ENCODE measurements around the gene ZC3H10. TPM values are rescaled to one million over a fixed set of nuclear protein-coding genes. Genes with fewer than 3 reads are reported as not detected.

The ZC3H10 gene
- total and polyA plus RNA-seq, 4 donors, result 1.8 to 9.6 (median 6.0) TPM

DNA sequence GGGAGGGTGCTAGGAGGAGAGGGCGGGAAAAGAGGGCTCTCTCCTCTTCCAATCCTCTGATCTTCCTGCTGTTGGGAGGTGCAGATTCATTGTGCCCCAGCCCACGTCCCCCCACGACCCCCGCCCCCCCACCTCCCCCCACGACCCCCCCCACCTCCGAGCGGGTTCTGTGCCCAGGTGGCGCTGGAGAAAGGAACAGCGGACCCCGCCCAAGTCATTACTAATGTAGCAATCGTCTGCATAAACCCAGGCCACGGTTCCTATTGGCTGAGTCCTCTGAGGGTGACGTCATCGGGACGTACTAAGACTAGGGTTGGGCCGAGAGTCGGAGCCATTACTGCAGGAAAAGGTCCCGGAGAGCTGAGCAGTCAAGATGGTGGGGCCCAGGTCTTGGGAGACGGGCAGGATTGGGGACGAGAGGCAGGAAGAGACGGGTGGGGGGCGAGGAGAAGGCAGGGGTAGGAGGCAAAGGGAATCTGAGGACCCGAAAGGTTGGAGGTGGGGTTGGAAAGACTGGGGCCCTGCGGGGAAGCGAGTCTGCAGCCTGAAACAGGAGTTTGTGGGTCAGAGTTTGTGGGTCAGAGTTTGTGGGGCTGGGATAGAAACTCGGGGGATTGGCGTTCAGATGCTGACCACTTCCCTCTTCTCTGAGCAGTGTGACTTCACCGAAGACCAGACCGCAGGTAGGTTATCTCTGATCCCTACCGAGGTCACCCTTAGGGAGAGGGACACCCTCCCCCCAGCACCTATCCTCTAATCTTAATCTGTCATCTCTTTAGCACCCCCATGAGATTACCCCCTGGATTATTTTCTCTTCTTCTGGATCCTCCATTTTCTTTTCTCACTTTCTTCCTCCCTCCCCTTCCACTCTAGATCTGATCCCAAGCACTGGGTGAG, 40.2 kb downstream of the ZC3H10 start, which contains the start of gene MYL6:
TSS of gene MYL6 (plus strand) at position 331 of the 897 bp plus-strand sequence. CDS start at position 374, 43 bp downstream.
- WGBS, 2 donors, result 0% methylated on average over 28 to 30 of the region's 30 CpGs
- Histone ChIP-seq H3K27me3 (ENCODE audit: control insufficient read depth in 1 of 2, insufficient read depth in 2 of 2, low read length in 1 of 2) (no peaks in the 10 kb centered on the region), H3K9me3 (ENCODE audit: control insufficient read depth, low read length) (no peaks in the 10 kb centered on the region), H3K4me1 (ENCODE audit: control insufficient read depth in 1 of 2, insufficient read depth in 2 of 2, low read length in 2 of 2) (no peaks in the 10 kb centered on the region), H3K4me3 (ENCODE audit: low read length in 2 of 2) (peak within 1 kb of the TSS; percentile 78 to 96), H3K27ac (ENCODE audit: low read depth in 1 of 2, low read length in 2 of 2) (peak within 1 kb of the TSS; percentile 62 to 82), H3K36me3 (ENCODE audit: control insufficient read depth in 1 of 2, insufficient read depth in 2 of 2, low read length in 1 of 2) (peaks cover 0 to 17% of the 10 kb centered on the region in 2 donors)
- peak; percentile 95 to 97 for DNase-seq
- intact Hi-C loops (cut with DNase I), result loop anchor here in 1 of 2 donors (5.0 kb wide), 1 partner anchor 41 kb away; the partner anchor contains the start of genes RPL41 and ZC3H10
- peak; percentile 95 for ATAC-seq (ENCODE audit: low FRiP score)

DNA sequence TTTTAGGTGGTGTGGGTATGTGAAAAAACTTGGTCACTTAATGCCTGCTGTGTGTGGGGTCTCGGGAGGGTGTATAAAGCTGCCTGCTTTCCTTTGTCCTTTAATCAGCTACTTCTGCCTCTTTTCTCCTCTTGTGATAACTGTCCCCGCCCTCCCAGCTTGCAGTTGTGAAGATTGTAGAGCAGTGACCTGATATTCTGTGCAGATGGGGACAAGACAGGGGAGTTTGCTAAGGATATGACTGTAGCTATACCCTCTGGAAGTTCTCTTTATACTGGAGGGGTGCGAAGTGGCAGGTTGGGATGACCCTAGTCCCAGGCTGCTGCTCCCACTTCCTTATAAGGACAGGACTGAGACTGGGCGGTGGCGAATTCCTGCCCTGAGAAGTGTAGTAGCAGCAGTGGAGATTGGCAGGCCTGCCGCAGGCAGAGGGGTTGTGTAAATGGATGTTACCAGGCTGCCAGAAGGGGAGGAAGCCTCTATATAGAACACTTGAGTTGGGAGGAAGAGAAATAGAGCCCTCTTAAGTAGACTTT, 40.9 kb downstream of the ZC3H10 start:
- intact Hi-C loops (cut with DNase I), result loop anchor here in 1 of 2 donors (5.0 kb wide), 1 partner anchor 42 kb away; the partner anchor contains the start of genes RPL41 and ZC3H10
- H3K27ac ChIP-seq (ENCODE audit: low read depth in 1 of 2, low read length in 2 of 2), result peak overlapping the region; percentile 62 to 82
- peak overlapping the region; percentile 76 to 96 for H3K4me3 ChIP-seq (ENCODE audit: low read length in 2 of 2)
- WGBS, 2 donors, result 0% methylated on average over 6 of the region's 6 CpGs
- DNase-seq, result peak; percentile 88 to 93
- H3K27me3 ChIP-seq (ENCODE audit: control insufficient read depth in 1 of 2, insufficient read depth in 2 of 2, low read length in 1 of 2), result no peaks in the 10 kb centered on the region
- ATAC-seq (ENCODE audit: low FRiP score), result peak; percentile 75
- H3K4me1 ChIP-seq (ENCODE audit: control insufficient read depth in 1 of 2, insufficient read depth in 2 of 2, low read length in 2 of 2), result no peaks in the 10 kb centered on the region
- H3K9me3 ChIP-seq (ENCODE audit: control insufficient read depth, low read length), result no peaks in the 10 kb centered on the region
- peaks cover 0 to 17% of the 10 kb centered on the region in 2 donors for H3K36me3 ChIP-seq (ENCODE audit: control insufficient read depth in 1 of 2, insufficient read depth in 2 of 2, low read length in 1 of 2)

DNA sequence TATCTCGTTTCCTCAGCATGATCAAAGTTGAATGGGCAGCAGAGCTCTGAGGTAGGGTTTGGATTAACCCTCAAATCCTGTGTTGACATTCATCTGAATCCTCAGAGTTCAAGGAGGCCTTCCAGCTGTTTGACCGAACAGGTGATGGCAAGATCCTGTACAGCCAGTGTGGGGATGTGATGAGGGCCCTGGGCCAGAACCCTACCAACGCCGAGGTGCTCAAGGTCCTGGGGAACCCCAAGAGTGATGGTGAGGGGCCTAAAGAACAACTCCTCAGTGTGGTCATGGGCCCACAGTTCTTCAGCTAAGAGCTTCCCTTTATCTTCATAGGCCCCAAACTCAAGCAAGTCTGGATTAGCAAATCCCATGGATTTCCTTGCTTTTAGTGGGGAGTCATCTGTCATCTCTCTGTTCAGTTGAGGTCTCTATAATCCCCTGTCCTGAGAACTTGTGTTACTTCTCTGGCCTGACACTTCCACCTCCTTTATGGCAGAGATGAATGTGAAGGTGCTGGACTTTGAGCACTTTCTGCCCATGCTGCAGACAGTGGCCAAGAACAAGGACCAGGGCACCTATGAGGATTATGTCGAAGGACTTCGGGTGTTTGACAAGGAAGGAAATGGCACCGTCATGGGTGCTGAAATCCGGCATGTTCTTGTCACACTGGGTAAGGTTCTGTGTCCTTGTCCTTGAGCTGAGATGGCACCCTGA, 41.6 kb downstream of the ZC3H10 start:
- Histone ChIP-seq H3K4me1 (ENCODE audit: control insufficient read depth in 1 of 2, insufficient read depth in 2 of 2, low read length in 2 of 2) (no peaks in the 10 kb centered on the region), H3K4me3 (ENCODE audit: low read length in 2 of 2) (peak overlapping the region; percentile 76 to 96), H3K27me3 (ENCODE audit: control insufficient read depth in 1 of 2, insufficient read depth in 2 of 2, low read length in 1 of 2) (no peaks in the 10 kb centered on the region), H3K36me3 (ENCODE audit: control insufficient read depth in 1 of 2, insufficient read depth in 2 of 2, low read length in 1 of 2) (peaks cover 0 to 19% of the 10 kb centered on the region in 2 donors), H3K27ac (ENCODE audit: low read depth in 1 of 2, low read length in 2 of 2) (peak overlapping the region; percentile 1 to 67), H3K9me3 (ENCODE audit: control insufficient read depth, low read length) (no peaks in the 10 kb centered on the region)
- DNase-seq (peak in 1 of 2 donors; percentile 35), ATAC-seq (ENCODE audit: low FRiP score) (no peak)
- intact Hi-C loops (cut with DNase I), result loop anchor here (2.0 to 5.0 kb wide), 2 partner anchors 29 to 42 kb away; partner anchors contain the start of genes RPL41 (in 1 of the 2), SMARCC2 (in 1 of the 2) and ZC3H10 (in 1 of the 2)
- WGBS, 2 donors, result 1 to 2% methylated on average over 8 of the region's 8 CpGs

DNA sequence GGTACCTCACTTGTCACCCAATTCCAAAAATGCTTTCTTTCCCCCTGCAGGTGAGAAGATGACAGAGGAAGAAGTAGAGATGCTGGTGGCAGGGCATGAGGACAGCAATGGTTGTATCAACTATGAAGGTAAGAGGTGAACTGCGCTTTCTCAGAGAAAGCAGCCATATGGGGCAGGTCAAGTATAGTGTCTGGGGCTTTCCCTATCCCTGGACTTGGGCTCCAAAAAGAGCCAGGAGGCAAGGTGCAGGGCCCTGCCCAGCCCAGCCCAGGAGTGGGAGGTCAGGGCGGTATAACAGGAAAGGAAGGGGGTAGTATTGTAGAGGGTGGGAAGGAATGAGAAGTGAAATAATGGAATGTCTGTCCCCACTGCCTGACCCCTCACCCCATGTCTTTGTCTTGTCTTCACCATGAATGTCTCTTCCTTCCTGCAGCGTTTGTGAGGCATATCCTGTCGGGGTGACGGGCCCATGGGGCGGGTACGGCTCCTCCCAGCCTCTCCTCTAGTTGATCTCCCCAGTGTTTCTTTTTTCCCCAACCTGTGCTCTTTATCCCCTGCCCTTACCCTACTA, 42.2 kb downstream of the ZC3H10 start:
- Histone ChIP-seq H3K27ac (ENCODE audit: low read depth in 1 of 2, low read length in 2 of 2) (peak overlapping the region in 1 of 2 donors; percentile 67), H3K36me3 (ENCODE audit: control insufficient read depth in 1 of 2, insufficient read depth in 2 of 2, low read length in 1 of 2) (peaks cover 0 to 19% of the 10 kb centered on the region in 2 donors), H3K27me3 (ENCODE audit: control insufficient read depth in 1 of 2, insufficient read depth in 2 of 2, low read length in 1 of 2) (no peaks in the 10 kb centered on the region), H3K9me3 (ENCODE audit: control insufficient read depth, low read length) (no peaks in the 10 kb centered on the region), H3K4me3 (ENCODE audit: low read length in 2 of 2) (peak overlapping the region; percentile 76 to 96), H3K4me1 (ENCODE audit: control insufficient read depth in 1 of 2, insufficient read depth in 2 of 2, low read length in 2 of 2) (no peaks in the 10 kb centered on the region)
- no peak for ATAC-seq (ENCODE audit: low FRiP score)
- intact Hi-C loops (cut with DNase I), result loop anchor here in 1 of 2 donors (2.0 kb wide), 1 partner anchor 29 kb away; the partner anchor contains the start of gene SMARCC2
- peak in 1 of 2 donors; percentile 49 for DNase-seq
- WGBS, 2 donors, result 6 to 7% methylated on average over 7 of the region's 7 CpGs

DNA sequence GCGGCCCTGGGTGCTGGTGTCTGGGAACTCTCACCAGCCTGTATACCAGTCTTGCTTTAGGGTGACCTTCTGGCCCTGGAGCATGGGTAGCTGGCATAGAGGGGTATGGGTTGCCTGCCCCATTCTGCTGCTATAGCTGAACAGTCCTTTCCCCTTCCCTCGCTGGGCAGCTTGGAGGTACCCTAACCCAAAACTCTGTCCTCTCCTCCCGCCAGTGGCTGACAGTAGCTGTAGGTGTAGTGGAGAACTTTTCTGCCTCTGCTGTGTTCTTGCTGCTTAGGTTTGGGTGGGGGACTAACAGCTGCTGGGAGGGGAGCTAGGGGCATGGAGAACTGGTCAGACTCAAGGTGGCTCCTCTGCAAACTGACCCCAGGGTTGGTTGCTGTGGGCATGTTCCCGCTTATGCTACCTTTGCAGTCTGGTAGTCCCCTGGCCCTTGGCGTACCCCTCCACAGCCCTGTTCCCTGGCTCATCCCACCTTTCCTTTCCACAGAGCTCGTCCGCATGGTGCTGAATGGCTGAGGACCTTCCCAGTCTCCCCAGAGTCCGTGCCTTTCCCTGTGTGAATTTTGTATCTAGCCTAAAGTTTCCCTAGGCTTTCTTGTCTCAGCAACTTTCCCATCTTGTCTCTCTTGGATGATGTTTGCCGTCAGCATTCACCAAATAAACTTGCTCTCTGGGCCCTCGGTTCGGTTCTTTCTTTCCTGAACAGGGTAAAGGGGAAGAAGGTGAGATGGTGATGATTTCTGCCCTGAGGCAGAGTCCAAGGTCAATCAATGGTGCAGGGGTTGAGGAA, 43.0 kb downstream of the ZC3H10 start:
- Histone ChIP-seq H3K4me1 (ENCODE audit: control insufficient read depth in 1 of 2, insufficient read depth in 2 of 2, low read length in 2 of 2) (no peaks in the 10 kb centered on the region), H3K9me3 (ENCODE audit: control insufficient read depth, low read length) (no peaks in the 10 kb centered on the region), H3K36me3 (ENCODE audit: control insufficient read depth in 1 of 2, insufficient read depth in 2 of 2, low read length in 1 of 2) (peaks cover 0 to 19% of the 10 kb centered on the region in 2 donors), H3K4me3 (ENCODE audit: low read length in 2 of 2) (peak overlapping the region; percentile 76 to 96), H3K27ac (ENCODE audit: low read depth in 1 of 2, low read length in 2 of 2) (peak overlapping the region; percentile 9 to 11), H3K27me3 (ENCODE audit: control insufficient read depth in 1 of 2, insufficient read depth in 2 of 2, low read length in 1 of 2) (no peaks in the 10 kb centered on the region)
- DNase-seq (peak in 1 of 2 donors; percentile 33), ATAC-seq (ENCODE audit: low FRiP score) (no peak)
- intact Hi-C loops (cut with DNase I), result loop anchor here in 1 of 2 donors (2.0 kb wide), 1 partner anchor 28 kb away; the partner anchor contains the start of gene SMARCC2
- 20 to 22% methylated on average over 11 of the region's 11 CpGs for WGBS, 2 donors

DNA sequence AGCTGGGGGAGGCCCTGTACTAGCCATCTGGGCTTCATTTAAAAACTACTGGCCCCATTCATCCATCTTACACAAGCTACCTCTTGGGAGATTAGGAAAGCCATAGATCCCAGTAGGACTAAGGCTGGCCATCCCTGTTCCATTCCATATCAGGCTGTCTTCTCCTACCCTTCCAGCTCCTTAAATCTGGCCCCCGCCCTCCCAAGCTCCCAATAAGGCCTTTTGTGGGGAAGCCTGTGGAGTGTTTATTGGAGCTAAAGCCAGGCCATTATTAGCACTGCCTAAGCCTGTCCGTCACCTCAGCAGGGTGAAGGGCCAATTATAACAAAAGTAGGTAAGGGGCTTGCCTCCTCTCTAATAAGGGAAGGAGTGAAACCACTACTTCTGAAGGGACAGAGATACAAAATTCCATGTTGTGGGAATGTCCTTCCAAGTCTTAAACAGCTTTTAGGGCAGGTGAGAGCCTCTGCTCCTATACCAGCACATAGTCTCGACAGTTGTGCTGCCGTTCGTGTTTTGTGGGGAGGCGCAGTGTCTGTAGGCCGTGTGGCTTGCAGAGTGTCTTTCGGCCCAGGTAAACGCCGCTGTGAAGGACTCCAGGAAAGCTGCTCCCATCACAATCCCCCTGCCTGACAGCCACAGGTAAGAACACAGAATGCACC, 43.8 kb downstream of the ZC3H10 start:
- peak in 1 of 2 donors; percentile 35 for DNase-seq
- H3K4me1 ChIP-seq (ENCODE audit: control insufficient read depth in 1 of 2, insufficient read depth in 2 of 2, low read length in 2 of 2), result no peaks in the 10 kb centered on the region
- WGBS, 2 donors, result 34 to 40% methylated on average over 10 of the region's 10 CpGs

More for the DNA sequence above, 43.8 kb downstream of the ZC3H10 start:
- Histone ChIP-seq H3K36me3 (ENCODE audit: control insufficient read depth in 1 of 2, insufficient read depth in 2 of 2, low read length in 1 of 2) (peaks cover 0 to 19% of the 10 kb centered on the region in 2 donors), H3K9me3 (ENCODE audit: control insufficient read depth, low read length) (no peaks in the 10 kb centered on the region), H3K4me3 (ENCODE audit: low read length in 2 of 2) (peak overlapping the region in 1 of 2 donors; percentile 96), H3K27ac (ENCODE audit: low read depth in 1 of 2, low read length in 2 of 2) (peak overlapping the region in 1 of 2 donors; percentile 17), H3K27me3 (ENCODE audit: control insufficient read depth in 1 of 2, insufficient read depth in 2 of 2, low read length in 1 of 2) (no peaks in the 10 kb centered on the region)
- intact Hi-C loops (cut with DNase I), result loop anchor here in 1 of 2 donors (2.0 kb wide), 2 partner anchors 27 to 43 kb away; partner anchors contain the start of genes SMARCC2 and ZC3H10
- no peak for ATAC-seq (ENCODE audit: low FRiP score)

Measured in aorta (tissue), 5 donors.